Panc1 (cell line): ENCODE measurements around the gene KATNAL1. TPM values are rescaled to one million over a fixed set of nuclear protein-coding genes. Genes with fewer than 3 reads are reported as not detected.

ENCODE experiments used
- ATAC-seq: fragments of 200-7000 bp; cut with Tn5 transposase; 2 replicates; pipeline ENCODE4 v1.9.1; 2020; ENCODE audit warnings: mild to moderate bottlenecking, moderate library complexity
- BruUV-seq: library from RNA; stranded (reverse); fragments of 400-500 nt; replicated peaks from 2 replicates; lab custom pipeline; 2021; lab: Mats Ljungman, UMichigan
- CTCF ChIA-PET: fragments of 300-600 bp; sonication (Branson Sonifier 250); formaldehyde crosslinking; loops from one replicate; lab custom pipeline; 2022; ENCODE audit warnings: antibody characterized with exemption; lab: Charles Lee
- POLR2A ChIA-PET: fragments of 300-600 bp; sonication (Branson Sonifier 250); formaldehyde crosslinking; loops from one replicate; lab custom pipeline; 2022; ENCODE audit warnings: antibody characterized with exemption; lab: Charles Lee
- DNase-seq: peaks from one replicate; pipeline ENCODE4 v3.0.0-alpha.2; 2010; ENCODE audit warnings: low read depth, low spot score
- H3K27ac ChIP-seq: 2 replicates; pipeline ENCODE4 v1.5.1; 2011; ENCODE audit warnings: mild to moderate bottlenecking, low read length, inconsistent platforms
- H3K27me3 ChIP-seq: fragments of 200-500 bp; sonication (Bioruptor generic); 2 replicates; pipeline ENCODE4 v1.6.0; 2014; ENCODE audit warnings: low read length, inconsistent platforms; ENCODE audit not compliant: control insufficient read depth, insufficient read depth
- H3K36me3 ChIP-seq: fragments of 200-500 bp; sonication (Bioruptor generic); 2 replicates; pipeline ENCODE4 v1.5.1; 2014; ENCODE audit warnings: inconsistent platforms, mild to moderate bottlenecking, low read length, moderate library complexity; ENCODE audit not compliant: control insufficient read depth, insufficient read depth
- H3K4me1 ChIP-seq: 2 replicates; pipeline ENCODE4 v1.5.1; 2011; ENCODE audit warnings: inconsistent platforms, mild to moderate bottlenecking, low read length, moderate library complexity; ENCODE audit not compliant: control insufficient read depth, insufficient read depth
- H3K4me3 ChIP-seq, 2 experiments: 2 replicates each; pipeline ENCODE4 v1.5.1; 2011 to 2012; ENCODE audit warnings: low read depth in 2 of 2, low read length in 2 of 2, mild to moderate bottlenecking in 2 of 2, inconsistent platforms in 1 of 2, moderate library complexity in 1 of 2
- H3K9me3 ChIP-seq: fragments of 200-500 bp; sonication (Bioruptor generic); 2 replicates; pipeline ENCODE4 v1.5.1; 2014; ENCODE audit warnings: low read depth, mild to moderate bottlenecking, inconsistent platforms, low read length, moderate library complexity; ENCODE audit not compliant: control insufficient read depth, insufficient read depth
- POLR2AphosphoS5 ChIP-seq: IDR thresholded peaks from 2 replicates; pipeline ENCODE4 v1.6.1; 2012; ENCODE audit warnings: mild to moderate bottlenecking, low read depth, low read length, moderate library complexity
- REST ChIP-seq, 2 experiments: IDR thresholded peaks; 2 replicates each; pipeline ENCODE4 v1.6.1; 2011 to 2012; ENCODE audit warnings: low read depth in 2 of 2, control low read depth in 1 of 2, low read length in 1 of 2, mild to moderate bottlenecking in 1 of 2, moderate library complexity in 1 of 2; ENCODE audit not compliant: insufficient read depth in 1 of 2
- SIN3A ChIP-seq: IDR thresholded peaks from 2 replicates; pipeline ENCODE4 v1.6.1; 2012; ENCODE audit warnings: low read depth, mild to moderate bottlenecking, low read length, moderate library complexity, borderline replicate concordance; ENCODE audit not compliant: insufficient read depth
- TCF7L2 ChIP-seq: IDR thresholded peaks from 2 replicates; pipeline ENCODE4 v1.6.1; 2011; ENCODE audit warnings: mild to moderate bottlenecking, low read depth, low read length, inconsistent platforms
- in situ Hi-C: cut with HindIII; loops from 2 replicates; pipeline ENCODE4 v1.10.0; 2016; ENCODE audit warnings: low sequenced_read_pairs, low pct_unique_long_range_greater_than_20kb
- intact Hi-C: fragments of 100-400 bp; cut with micrococcal nuclease; formaldehyde crosslinking; loops from one replicate; pipeline ENCODE4 v1.10.0; 2022; ENCODE audit not compliant: unreplicated experiment
- total RNA-seq: library from RNA; stranded (reverse); gene quantifications from one replicate; pipeline ENCODE4 v1.2.1, GENCODE V29; 2021; ENCODE audit not compliant: unreplicated experiment
- TF ChIP-seq, protein P1 (sequence below): fragments of 450-650 bp; IDR thresholded peaks from 2 replicates; pipeline ENCODE4 v1.5.1; 2017; ENCODE audit warnings: mild to moderate bottlenecking

KATNAL1 gene
- total RNA-seq, 1 experiment from 2014 or later: 34.3 TPM

DNA sequence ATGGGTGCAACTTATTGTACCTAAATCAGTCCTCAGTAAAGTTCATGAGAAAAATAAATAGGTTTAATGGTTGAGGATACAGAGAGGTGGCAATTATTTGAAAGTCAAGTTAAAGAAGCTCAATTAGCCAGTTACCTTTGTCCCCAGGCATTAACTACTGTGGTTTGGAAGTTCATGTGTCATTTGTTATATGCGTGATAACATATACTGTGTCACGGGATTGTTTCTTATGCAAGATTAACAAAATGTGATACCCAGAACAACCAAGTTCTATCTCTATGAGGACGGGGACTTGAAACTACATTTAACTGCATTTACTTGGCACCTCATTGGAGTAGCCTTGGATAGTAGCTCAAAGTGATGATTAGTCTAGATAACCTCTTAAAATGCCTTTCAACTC, 13.9 kb upstream of the KATNAL1 start:
- Histone ChIP-seq H3K27me3 (no peaks in the 10 kb centered on the region), H3K4me1 (no peaks in the 10 kb centered on the region), H3K9me3 (no peaks in the 10 kb centered on the region), H3K27ac (no peak overlapping the region), H3K36me3 (no peaks in the 10 kb centered on the region), H3K4me3 (no peak overlapping the region)
- no TSS peak for BruUV-seq
- POLR2A ChIA-PET: no interaction called here
- ATAC-seq (no peak), DNase-seq (no peak)
- TF ChIP-seq TCF7L2: no peak
- in situ Hi-C loops: no loop called here
- CTCF ChIA-PET: no interaction called here
- intact Hi-C loops: no loop called here

DNA sequence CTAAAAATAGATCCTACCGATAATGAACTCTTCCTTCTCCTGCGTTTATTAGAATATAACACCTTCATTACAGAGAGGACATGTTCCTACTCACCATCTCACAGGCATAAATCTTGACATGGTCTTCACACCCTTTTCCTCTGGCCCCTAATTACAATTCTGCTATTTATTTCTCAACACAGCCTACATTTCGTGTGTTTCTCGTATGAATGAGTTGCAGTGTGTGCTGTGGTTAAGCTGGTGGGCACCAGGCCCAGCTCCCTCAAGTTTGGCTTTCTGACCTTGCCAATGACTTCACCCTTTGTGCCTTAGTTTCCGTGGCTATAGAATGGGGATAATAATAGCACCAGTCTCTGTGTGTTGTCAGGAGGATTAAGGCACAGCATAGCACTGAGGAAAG, 12.3 kb upstream of the KATNAL1 start:
- intact Hi-C loops: no loop called here
- no TSS peak for BruUV-seq
- Histone ChIP-seq H3K27ac (no peak overlapping the region), H3K4me3 (no peak overlapping the region), H3K4me1 (no peaks in the 10 kb centered on the region), H3K9me3 (no peaks in the 10 kb centered on the region), H3K36me3 (no peaks in the 10 kb centered on the region), H3K27me3 (no peaks in the 10 kb centered on the region)
- DNase-seq (no peak), ATAC-seq (no peak)
- TF ChIP-seq, protein P1, sequence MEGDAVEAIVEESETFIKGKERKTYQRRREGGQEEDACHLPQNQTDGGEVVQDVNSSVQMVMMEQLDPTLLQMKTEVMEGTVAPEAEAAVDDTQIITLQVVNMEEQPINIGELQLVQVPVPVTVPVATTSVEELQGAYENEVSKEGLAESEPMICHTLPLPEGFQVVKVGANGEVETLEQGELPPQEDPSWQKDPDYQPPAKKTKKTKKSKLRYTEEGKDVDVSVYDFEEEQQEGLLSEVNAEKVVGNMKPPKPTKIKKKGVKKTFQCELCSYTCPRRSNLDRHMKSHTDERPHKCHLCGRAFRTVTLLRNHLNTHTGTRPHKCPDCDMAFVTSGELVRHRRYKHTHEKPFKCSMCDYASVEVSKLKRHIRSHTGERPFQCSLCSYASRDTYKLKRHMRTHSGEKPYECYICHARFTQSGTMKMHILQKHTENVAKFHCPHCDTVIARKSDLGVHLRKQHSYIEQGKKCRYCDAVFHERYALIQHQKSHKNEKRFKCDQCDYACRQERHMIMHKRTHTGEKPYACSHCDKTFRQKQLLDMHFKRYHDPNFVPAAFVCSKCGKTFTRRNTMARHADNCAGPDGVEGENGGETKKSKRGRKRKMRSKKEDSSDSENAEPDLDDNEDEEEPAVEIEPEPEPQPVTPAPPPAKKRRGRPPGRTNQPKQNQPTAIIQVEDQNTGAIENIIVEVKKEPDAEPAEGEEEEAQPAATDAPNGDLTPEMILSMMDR: no peak
- TF ChIP-seq REST (IDR thresholded peaks at IDR 0.05; ENCODE audit: insufficient read depth in 1 of 2, low read depth in 2 of 2, low read length in 1 of 2) (no peak), POLR2AphosphoS5 (no peak), TCF7L2 (no peak), SIN3A (no peak)
- in situ Hi-C loops: no loop called here
- POLR2A ChIA-PET: interaction anchor here (0.6 kb wide), 1 partner anchor 10 kb away, joined by 11 read pairs; no protein-coding TSS in a partner anchor
- CTCF ChIA-PET: no interaction called here

DNA sequence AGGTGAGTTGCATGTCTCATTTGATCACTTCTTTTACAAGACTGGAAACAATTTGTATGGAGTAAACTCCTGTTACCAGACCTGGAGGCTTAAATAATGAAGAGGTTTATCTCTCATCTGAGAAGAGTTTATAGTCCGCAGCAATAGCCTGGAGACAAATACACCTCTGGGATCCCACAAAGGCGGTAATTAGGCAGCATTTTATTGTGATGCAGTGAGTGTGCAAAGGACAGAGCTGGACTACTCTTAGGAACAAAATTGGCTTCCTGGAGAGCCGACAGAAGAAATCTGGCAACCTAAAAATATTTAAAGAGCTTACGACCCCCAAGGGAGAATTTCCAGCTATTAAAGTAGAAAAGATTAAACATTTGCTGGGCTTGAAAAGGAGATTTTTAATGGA, 11.8 kb upstream of the KATNAL1 start:
- Histone ChIP-seq H3K36me3 (no peaks in the 10 kb centered on the region), H3K27me3 (no peaks in the 10 kb centered on the region), H3K4me1 (no peaks in the 10 kb centered on the region), H3K4me3 (no peak overlapping the region), H3K9me3 (no peaks in the 10 kb centered on the region), H3K27ac (no peak overlapping the region)
- DNase-seq: no peak
- ChIA-PET CTCF (no interaction called here), POLR2A (no interaction called here)
- no TSS peak for BruUV-seq
- no peak for ATAC-seq
- in situ Hi-C loops (no loop called here), intact Hi-C loops (no loop called here)
- TF ChIP-seq POLR2AphosphoS5 (no peak), TCF7L2 (no peak), REST (IDR thresholded peaks at IDR 0.05; ENCODE audit: insufficient read depth in 1 of 2, low read depth in 2 of 2, low read length in 1 of 2) (no peak), SIN3A (no peak)
- TF ChIP-seq, protein P1: no peak
